GM19328 (cell line): ENCODE measurements around the gene SPATA31E1.
"Not testable (repeated sequence)": the region's sequence is repeated elsewhere in the genome, so short reads cannot be mapped to it uniquely, and the experiment has no call there.

ENCODE experiments used
- ATAC-seq: cut with Tn5 transposase; IDR thresholded peaks from one replicate; pipeline ENCODE4 v1.9.1; 2021; ENCODE audit warnings: mild to moderate bottlenecking, moderate library complexity; ENCODE audit not compliant: unreplicated experiment

SPATA31E1 gene

GRCh38 chr9:87884578-87885459 lies 2.1 kb downstream of the SPATA31E1 start:
- no peak for ATAC-seq

- no peak for ATAC-seq
Observed at GRCh38 chr9:87885484-87886189, 3.0 kb downstream of the SPATA31E1 start.

GRCh38 chr9:87886210-87886932 lies 3.7 kb downstream of the SPATA31E1 start:
- ATAC-seq = no peak

- ATAC-seq = no peak
Observed at GRCh38 chr9:87886933-87887505, 4.3 kb downstream of the SPATA31E1 start.

GRCh38 chr9:87887661-87888480 lies 5.2 kb downstream of the SPATA31E1 start:
- no peak for ATAC-seq

- no peak for ATAC-seq
Observed at GRCh38 chr9:87888501-87888900, 5.8 kb downstream of the SPATA31E1 start.

- ATAC-seq = no peak
Observed at GRCh38 chr9:87889065-87889881, 6.6 kb downstream of the SPATA31E1 start.

- ATAC-seq = no peak
Observed at GRCh38 chr9:87889882-87890252, 7.2 kb downstream of the SPATA31E1 start.

GRCh38 chr9:87890837-87891236 lies 8.2 kb downstream of the SPATA31E1 start:
- ATAC-seq = no peak

- no peak for ATAC-seq
Observed at GRCh38 chr9:87891754-87892153, 9.1 kb downstream of the SPATA31E1 start.

- ATAC-seq = no peak
Observed at GRCh38 chr9:87892956-87893355, 10.3 kb downstream of the SPATA31E1 start.

GRCh38 chr9:87894998-87895625 lies 12.4 kb downstream of the SPATA31E1 start:
- ATAC-seq = no peak

- no peak for ATAC-seq
Observed at GRCh38 chr9:87896891-87897290, 14.2 kb downstream of the SPATA31E1 start.

GRCh38 chr9:87898151-87898550 lies 15.5 kb downstream of the SPATA31E1 start:
- no peak for ATAC-seq

- ATAC-seq = not testable (repeated sequence)
Observed at GRCh38 chr9:87902371-87902770, 19.7 kb downstream of the SPATA31E1 start.

- ATAC-seq = no peak
Observed at GRCh38 chr9:87909310-87910041, 26.8 kb downstream of the SPATA31E1 start.

GRCh38 chr9:87910821-87911220 lies 28.1 kb downstream of the SPATA31E1 start:
- ATAC-seq = no peak

GRCh38 chr9:87917662-87918061 lies 35.0 kb downstream of the SPATA31E1 start, which contains the start of gene SPATA31C1:
SPATA31C1 (plus strand) TSS chr9:87917962.
- not testable (repeated sequence) for ATAC-seq
